GM19397 (cell line): ENCODE measurements around the gene CFDP1.

Experiments used
- ATAC-seq: cut with Tn5 transposase; IDR thresholded peaks from one replicate; pipeline ENCODE4 v1.9.1; 2021; ENCODE audit warnings: mild to moderate bottlenecking, moderate library complexity; ENCODE audit not compliant: unreplicated experiment

Gene CFDP1

GRCh38 chr16:75432828-75433731, at the start of gene CFDP1:
CFDP1 (minus strand) TSS chr16:75433503; CDS start chr16:75433352, 151 bp downstream.
- peak; percentile 96 for ATAC-seq

GRCh38 chr16:75482434-75483205, 49.3 kb upstream of the CFDP1 start:
- ATAC-seq, result no peak

GRCh38 chr16:75481475-75481874, 48.2 kb upstream of the CFDP1 start:
- no peak for ATAC-seq

GRCh38 chr16:75479421-75479990, 46.2 kb upstream of the CFDP1 start:
- ATAC-seq, result no peak

- no peak for ATAC-seq
Observed at GRCh38 chr16:75478480-75479345, 45.4 kb upstream of the CFDP1 start.

GRCh38 chr16:75477680-75478473, 44.6 kb upstream of the CFDP1 start:
- ATAC-seq, result no peak

- no peak for ATAC-seq
Observed at GRCh38 chr16:75476817-75477216, 43.5 kb upstream of the CFDP1 start.

- no peak for ATAC-seq
Observed at GRCh38 chr16:75475420-75475847, 42.1 kb upstream of the CFDP1 start.

GRCh38 chr16:75472908-75473877, 39.9 kb upstream of the CFDP1 start:
- ATAC-seq, result no peak

GRCh38 chr16:75471723-75472633, 38.7 kb upstream of the CFDP1 start:
- peak; percentile 78 for ATAC-seq

- no peak for ATAC-seq
Observed at GRCh38 chr16:75466760-75467159, 33.5 kb upstream of the CFDP1 start.

GRCh38 chr16:75464122-75464918, 31.0 kb upstream of the CFDP1 start, which contains the start of gene TMEM170A:
TMEM170A (minus strand) TSS chr16:75464689; CDS start chr16:75464600, 89 bp downstream.
- peak; percentile 93 for ATAC-seq

GRCh38 chr16:75463389-75464121, 30.3 kb upstream of the CFDP1 start:
- ATAC-seq, result peak; percentile 19

- ATAC-seq, result no peak
Observed at GRCh38 chr16:75462806-75463205, 29.5 kb upstream of the CFDP1 start.

GRCh38 chr16:75461575-75461974, 28.3 kb upstream of the CFDP1 start:
- ATAC-seq, result no peak

GRCh38 chr16:75460446-75460845, 27.1 kb upstream of the CFDP1 start:
- ATAC-seq, result no peak
